Stimulated activated CD8-positive, alpha-beta memory T cell treated with anti-CD3 and anti-CD28 coated beads, Interleukin-15, amount 100 ng/mL, for 48 hours (primary cell): Measurements from ENCODE around the gene IVD.
"Not testable (repeated sequence)": the region's sequence is repeated elsewhere in the genome, so short reads cannot be mapped to it uniquely, and the experiment has no call there.

Experiments used
- DNase-seq, 2 donors: peaks; one replicate each; pipeline ENCODE4 v3.0.0-alpha.2; 2020; ENCODE audit warnings: low read depth in 2 of 2

IVD gene

GRCh38 chr15:40439461-40439959 lies 33.9 kb downstream of the IVD start:
- DNase-seq, result no peak

- no peak for DNase-seq
These were observed 34.6 kb downstream of the IVD start for GRCh38 chr15:40439960-40440742.

GRCh38 chr15:40440743-40441564 lies 35.4 kb downstream of the IVD start, which contains the start of gene BAHD1:
TSS of gene BAHD1 (plus strand) at chr15:40440953. CDS start at chr15:40458465, 17,512 bp downstream.
- peak; percentile 95 to 97 for DNase-seq

GRCh38 chr15:40441565-40442531 lies 36.3 kb downstream of the IVD start:
- no peak for DNase-seq

GRCh38 chr15:40443255-40443654 lies 37.7 kb downstream of the IVD start:
- DNase-seq, result no peak

GRCh38 chr15:40443846-40444245 lies 38.3 kb downstream of the IVD start:
- no peak for DNase-seq

- DNase-seq, result no peak
These were observed 39.1 kb downstream of the IVD start for GRCh38 chr15:40444736-40445135.

- no peak for DNase-seq
These were observed 39.9 kb downstream of the IVD start for GRCh38 chr15:40445421-40445922.

- DNase-seq, result no peak
These were observed 40.5 kb downstream of the IVD start for GRCh38 chr15:40446144-40446543.

GRCh38 chr15:40448354-40448753 lies 42.8 kb downstream of the IVD start:
- DNase-seq, result no peak

- no peak for DNase-seq
These were observed 43.7 kb downstream of the IVD start for GRCh38 chr15:40449275-40449674.

- no peak for DNase-seq
These were observed 44.5 kb downstream of the IVD start for GRCh38 chr15:40450047-40450446.

GRCh38 chr15:40451527-40452158 lies 46.0 kb downstream of the IVD start:
- no peak for DNase-seq

- no peak for DNase-seq
These were observed 46.9 kb downstream of the IVD start for GRCh38 chr15:40452296-40453090.

- DNase-seq, result not testable (repeated sequence)
These were observed 48.3 kb downstream of the IVD start for GRCh38 chr15:40453941-40454340.

GRCh38 chr15:40454904-40455391 lies 49.4 kb downstream of the IVD start:
- DNase-seq, result no peak

- no peak for DNase-seq
These were observed 50.7 kb downstream of the IVD start for GRCh38 chr15:40456299-40456712.

- no peak for DNase-seq
These were observed 51.1 kb downstream of the IVD start for GRCh38 chr15:40456738-40457137.

- DNase-seq, result no peak
These were observed 53.1 kb downstream of the IVD start for GRCh38 chr15:40458495-40459371.
